GM19324 (cell line): ENCODE results near the gene RAB8B.

Experiments used
- ATAC-seq: cut with Tn5 transposase; IDR thresholded peaks from one replicate; pipeline ENCODE4 v1.9.1; 2021; ENCODE audit warnings: mild to moderate bottlenecking, moderate library complexity; ENCODE audit not compliant: unreplicated experiment, low FRiP score

Gene RAB8B

GRCh38 chr15:63301088-63301487 lies 111.7 kb downstream of the RAB8B start:
- no peak for ATAC-seq

- no peak for ATAC-seq
Measured at GRCh38 chr15:63305260-63305659, 115.9 kb downstream of the RAB8B start.

- ATAC-seq, result no peak
Measured at GRCh38 chr15:63306492-63307073, 117.2 kb downstream of the RAB8B start.

GRCh38 chr15:63308491-63308890 lies 119.1 kb downstream of the RAB8B start:
- no peak for ATAC-seq

GRCh38 chr15:63308947-63309346 lies 119.5 kb downstream of the RAB8B start:
- ATAC-seq, result no peak

GRCh38 chr15:63310646-63311045 lies 121.2 kb downstream of the RAB8B start:
- ATAC-seq, result no peak

- no peak for ATAC-seq
Measured at GRCh38 chr15:63312286-63312685, 122.9 kb downstream of the RAB8B start.

GRCh38 chr15:63313825-63314224 lies 124.4 kb downstream of the RAB8B start:
- ATAC-seq, result no peak

- ATAC-seq, result no peak
Measured at GRCh38 chr15:63314409-63314808, 125.0 kb downstream of the RAB8B start.
